Stimulated activated CD8-positive, alpha-beta memory T cell treated with anti-CD3 and anti-CD28 coated beads, Interleukin-2, amount 100 ng/mL, for 48 hours (primary cell): Measurements from ENCODE around the gene MAP4K4.
"Not testable (repeated sequence)": the region's sequence is repeated elsewhere in the genome, so short reads cannot be mapped to it uniquely, and the experiment has no call there.

Source experiments
- DNase-seq, 2 donors: peaks; one replicate each; pipeline ENCODE4 v3.0.0-alpha.2; 2020; ENCODE audit warnings: low read depth in 2 of 2

Gene MAP4K4

GRCh38 chr2:101766871-101767739, 69.6 kb downstream of the MAP4K4 start:
- no peak for DNase-seq

GRCh38 chr2:101768556-101769220, 71.2 kb downstream of the MAP4K4 start:
- DNase-seq, result no peak

- not testable (repeated sequence) for DNase-seq
Observed at GRCh38 chr2:101769726-101770125, 72.2 kb downstream of the MAP4K4 start.

GRCh38 chr2:101770726-101771125, 73.2 kb downstream of the MAP4K4 start:
- DNase-seq, result no peak

- no peak for DNase-seq
Observed at GRCh38 chr2:101771227-101771902, 73.9 kb downstream of the MAP4K4 start.

GRCh38 chr2:101771910-101772321, 74.4 kb downstream of the MAP4K4 start:
- DNase-seq, result no peak

GRCh38 chr2:101773137-101773536, 75.6 kb downstream of the MAP4K4 start:
- DNase-seq, result no peak

- DNase-seq, result not testable (repeated sequence)
Observed at GRCh38 chr2:101773961-101774360, 76.5 kb downstream of the MAP4K4 start.

- no peak for DNase-seq
Observed at GRCh38 chr2:101775092-101775491, 77.6 kb downstream of the MAP4K4 start.

- no peak for DNase-seq
Observed at GRCh38 chr2:101775636-101776035, 78.1 kb downstream of the MAP4K4 start.

GRCh38 chr2:101776172-101777043, 78.9 kb downstream of the MAP4K4 start:
- DNase-seq, result no peak

- no peak for DNase-seq
Observed at GRCh38 chr2:101777337-101777736, 79.8 kb downstream of the MAP4K4 start.

- no peak for DNase-seq
Observed at GRCh38 chr2:101778102-101778501, 80.6 kb downstream of the MAP4K4 start.

GRCh38 chr2:101779190-101779589, 81.7 kb downstream of the MAP4K4 start:
- no peak for DNase-seq

- no peak for DNase-seq
Observed at GRCh38 chr2:101779656-101780055, 82.1 kb downstream of the MAP4K4 start.

- DNase-seq, result no peak
Observed at GRCh38 chr2:101781326-101781725, 83.8 kb downstream of the MAP4K4 start.

- no peak for DNase-seq
Observed at GRCh38 chr2:101781791-101782426, 84.4 kb downstream of the MAP4K4 start.

- no peak for DNase-seq
Observed at GRCh38 chr2:101782427-101782792, 84.9 kb downstream of the MAP4K4 start.

GRCh38 chr2:101787097-101787496, 89.6 kb downstream of the MAP4K4 start:
- DNase-seq, result no peak

GRCh38 chr2:101788565-101788964, 91.1 kb downstream of the MAP4K4 start:
- no peak for DNase-seq
